Fibroblast of lung (primary cell): Measurements from ENCODE around the gene THOP1.

Source experiments
- EZH2 ChIP-seq: IDR thresholded peaks from 2 replicates; pipeline ENCODE4 v1.5.1; 2012; ENCODE audit warnings: low read length, control low read depth, mild to moderate bottlenecking; ENCODE audit errors: missing control alignments
- TF ChIP-seq, protein P1 (sequence below), 2 donors: IDR thresholded peaks in 1 of 2; conservative IDR thresholded peaks in 1 of 2; 1 replicate in 1 of 2; 2 replicates in 1 of 2; pipeline ENCODE4 v1.5.1; 2011 to 2012; ENCODE audit warnings: low read length in 2 of 2, control low read depth in 1 of 2, inconsistent platforms in 1 of 2, low read depth in 1 of 2, mild to moderate bottlenecking in 1 of 2

GRCh38 chr19:2846180-2846894 lies 61.0 kb downstream of the THOP1 start:
- TF ChIP-seq, protein P1, sequence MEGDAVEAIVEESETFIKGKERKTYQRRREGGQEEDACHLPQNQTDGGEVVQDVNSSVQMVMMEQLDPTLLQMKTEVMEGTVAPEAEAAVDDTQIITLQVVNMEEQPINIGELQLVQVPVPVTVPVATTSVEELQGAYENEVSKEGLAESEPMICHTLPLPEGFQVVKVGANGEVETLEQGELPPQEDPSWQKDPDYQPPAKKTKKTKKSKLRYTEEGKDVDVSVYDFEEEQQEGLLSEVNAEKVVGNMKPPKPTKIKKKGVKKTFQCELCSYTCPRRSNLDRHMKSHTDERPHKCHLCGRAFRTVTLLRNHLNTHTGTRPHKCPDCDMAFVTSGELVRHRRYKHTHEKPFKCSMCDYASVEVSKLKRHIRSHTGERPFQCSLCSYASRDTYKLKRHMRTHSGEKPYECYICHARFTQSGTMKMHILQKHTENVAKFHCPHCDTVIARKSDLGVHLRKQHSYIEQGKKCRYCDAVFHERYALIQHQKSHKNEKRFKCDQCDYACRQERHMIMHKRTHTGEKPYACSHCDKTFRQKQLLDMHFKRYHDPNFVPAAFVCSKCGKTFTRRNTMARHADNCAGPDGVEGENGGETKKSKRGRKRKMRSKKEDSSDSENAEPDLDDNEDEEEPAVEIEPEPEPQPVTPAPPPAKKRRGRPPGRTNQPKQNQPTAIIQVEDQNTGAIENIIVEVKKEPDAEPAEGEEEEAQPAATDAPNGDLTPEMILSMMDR (conservative IDR thresholded peaks at IDR 0.05 in 1 of 2, IDR thresholded peaks at IDR 0.05 in 1 of 2; ENCODE audit: low read depth in 1 of 2, low read length in 2 of 2): no peak
- no peak for TF ChIP-seq EZH2
